Endothelial cell (in vitro differentiated cells): ENCODE data around the gene GABBR2. TPM values are rescaled to one million over a fixed set of nuclear protein-coding genes. Genes with fewer than 3 reads are reported as not detected.

Source experiments
- DNase-seq: peaks from one replicate; pipeline ENCODE4 v3.0.0; 2021; ENCODE audit warnings: low spot score
- H3K27ac Mint-ChIP-seq: one replicate; pipeline ENCODE4 v1.8.0; 2021; ENCODE audit warnings: mixed read lengths, inconsistent platforms; ENCODE audit not compliant: unreplicated experiment
- H3K27me3 Mint-ChIP-seq: one replicate; pipeline ENCODE4 v1.8.0; 2021; ENCODE audit warnings: mild to moderate bottlenecking, moderate library complexity, mixed read lengths, inconsistent platforms; ENCODE audit not compliant: unreplicated experiment
- H3K36me3 Mint-ChIP-seq: one replicate; pipeline ENCODE4 v1.8.0; 2021; ENCODE audit warnings: mild to moderate bottlenecking, low read depth, mixed read lengths, inconsistent platforms; ENCODE audit not compliant: unreplicated experiment
- H3K4me1 Mint-ChIP-seq: one replicate; pipeline ENCODE4 v1.8.0; 2021; ENCODE audit warnings: mild to moderate bottlenecking, mixed read lengths, inconsistent platforms; ENCODE audit not compliant: unreplicated experiment
- H3K4me3 Mint-ChIP-seq: one replicate; pipeline ENCODE4 v1.8.0; 2021; ENCODE audit warnings: mild to moderate bottlenecking, mixed read lengths, inconsistent platforms; ENCODE audit not compliant: unreplicated experiment
- H3K9me3 Mint-ChIP-seq: one replicate; pipeline ENCODE4 v1.8.0; 2021; ENCODE audit warnings: mixed read lengths, inconsistent platforms; ENCODE audit not compliant: unreplicated experiment
- CTCF ChIP-seq: fragments of 200-600 bp; sonication (generic); IDR thresholded peaks from one replicate; pipeline ENCODE4 v1.5.0; 2021; ENCODE audit warnings: antibody characterized with exemption; ENCODE audit not compliant: unreplicated experiment
- total RNA-seq: library from RNA; stranded (reverse); fragmentation: NEBNext Ultra II Directional; extraction: Animal tissue kit (Norgen Biotek cat#: 25700); gene quantifications from one replicate; pipeline ENCODE4 v1.2.1, GENCODE V29; 2021; ENCODE audit not compliant: unreplicated experiment

GABBR2 gene
- total RNA-seq, 1 donor from 2014 or later: 0.46 TPM

DNA sequence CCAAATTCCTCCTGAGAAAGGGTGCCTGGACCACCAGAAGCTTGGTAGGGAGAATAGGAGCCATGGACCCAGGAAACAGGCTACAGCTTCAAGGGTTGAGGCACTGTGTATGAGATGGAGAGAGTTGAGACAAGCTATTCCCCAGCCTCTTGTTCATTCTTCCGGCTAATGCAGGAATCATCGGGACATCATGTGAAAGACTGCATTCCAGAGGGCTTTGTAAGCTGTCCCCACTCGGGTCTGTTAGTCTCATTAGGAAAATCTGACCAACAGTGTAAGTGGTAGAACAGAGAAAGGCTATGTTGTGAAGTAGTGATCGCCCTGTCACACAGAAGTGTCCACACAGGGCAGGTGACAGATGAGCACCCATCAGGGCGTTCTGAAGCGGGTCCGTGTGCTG, 81.4 kb downstream of the GABBR2 start:
- no peaks in the 10 kb centered on the region for H3K36me3 Mint-ChIP-seq
- TF ChIP-seq CTCF: no peak
- no peak for DNase-seq
- no peaks in the 10 kb centered on the region for H3K27me3 Mint-ChIP-seq
- no peak overlapping the region for H3K4me3 Mint-ChIP-seq
- peaks cover 3% of the 10 kb centered on the region for H3K4me1 Mint-ChIP-seq
- no peaks in the 10 kb centered on the region for H3K9me3 Mint-ChIP-seq
- no peak overlapping the region for H3K27ac Mint-ChIP-seq

- no peaks in the 10 kb centered on the region for H3K36me3 Mint-ChIP-seq
- H3K4me1 Mint-ChIP-seq: peaks cover 3% of the 10 kb centered on the region
- no peak overlapping the region for H3K4me3 Mint-ChIP-seq
- H3K27me3 Mint-ChIP-seq: no peaks in the 10 kb centered on the region
- H3K27ac Mint-ChIP-seq: no peak overlapping the region
- no peaks in the 10 kb centered on the region for H3K9me3 Mint-ChIP-seq
- DNase-seq: no peak
- no peak for TF ChIP-seq CTCF
Observed at GRCh38 chr9:98625728-98626127, 83.0 kb downstream of the GABBR2 start.

DNA sequence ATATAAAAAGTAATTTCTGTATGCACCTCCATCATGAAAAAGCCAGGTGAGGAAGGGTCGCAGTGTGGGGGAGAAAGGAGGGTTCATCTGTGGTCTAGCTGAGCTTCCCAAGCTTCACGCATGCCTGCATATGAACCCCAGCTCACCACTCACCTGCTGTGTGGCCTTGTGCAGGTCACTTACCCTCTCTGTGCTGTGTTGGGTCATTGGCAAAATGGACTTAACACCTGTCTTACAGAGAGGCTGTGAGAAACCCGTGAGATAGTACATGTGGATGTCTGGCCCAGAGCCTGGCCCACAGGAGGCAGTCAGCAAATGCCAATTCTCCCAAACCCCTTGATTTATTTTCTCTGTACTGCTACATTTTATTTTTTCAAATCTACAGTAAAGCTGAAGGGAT, 88.9 kb downstream of the GABBR2 start:
- no peak overlapping the region for H3K27ac Mint-ChIP-seq
- no peak for DNase-seq
- no peaks in the 10 kb centered on the region for H3K4me1 Mint-ChIP-seq
- no peak for TF ChIP-seq CTCF
- no peak overlapping the region for H3K4me3 Mint-ChIP-seq
- H3K9me3 Mint-ChIP-seq: no peaks in the 10 kb centered on the region
- H3K36me3 Mint-ChIP-seq: no peaks in the 10 kb centered on the region
- H3K27me3 Mint-ChIP-seq: no peaks in the 10 kb centered on the region

GRCh38 chr9:98615633-98616032, 93.1 kb downstream of the GABBR2 start:
- Mint-ChIP-seq H3K36me3 (no peaks in the 10 kb centered on the region), H3K27me3 (no peaks in the 10 kb centered on the region), H3K4me1 (peaks cover 7% of the 10 kb centered on the region), H3K27ac (no peak overlapping the region), H3K4me3 (no peak overlapping the region), H3K9me3 (no peaks in the 10 kb centered on the region)
- DNase-seq: no peak
- no peak for TF ChIP-seq CTCF

- Mint-ChIP-seq H3K9me3 (no peaks in the 10 kb centered on the region), H3K27me3 (no peaks in the 10 kb centered on the region), H3K4me1 (peaks cover 12% of the 10 kb centered on the region), H3K36me3 (no peaks in the 10 kb centered on the region), H3K27ac (no peak overlapping the region), H3K4me3 (no peak overlapping the region)
- DNase-seq: no peak
- no peak for TF ChIP-seq CTCF
Observed at GRCh38 chr9:98614941-98615340, 93.8 kb downstream of the GABBR2 start.
